GM21390 (cell line): ENCODE measurements around the gene SLC2A3.
A peak's percentile ranks its signal among the peaks of the same experiment; 100 is the strongest.
"Not testable (repeated sequence)": the region's sequence is repeated elsewhere in the genome, so short reads cannot be mapped to it uniquely, and the experiment has no call there.

ENCODE experiments used
- ATAC-seq: cut with Tn5 transposase; IDR thresholded peaks from one replicate; pipeline ENCODE4 v1.9.1; 2021; ENCODE audit not compliant: unreplicated experiment

The SLC2A3 gene

DNA sequence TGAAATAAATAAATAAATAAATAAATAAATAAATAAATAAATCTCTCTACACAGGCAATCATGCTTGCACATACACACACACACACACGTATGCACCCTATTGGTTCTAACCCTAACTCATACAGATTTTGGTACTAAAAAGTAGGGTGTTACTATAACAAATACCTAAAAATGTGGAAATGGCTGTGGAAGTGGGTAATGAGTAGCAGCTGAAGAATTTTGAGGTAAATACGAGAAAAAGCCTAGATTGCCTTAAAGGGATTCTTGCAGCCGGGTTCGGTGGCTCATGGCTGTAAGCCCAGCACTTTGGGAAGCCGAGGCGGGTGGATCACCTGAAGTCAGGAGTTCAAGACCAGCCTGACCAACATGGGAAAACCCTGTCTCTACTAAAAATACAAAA, 15.7 kb upstream of the SLC2A3 start:
- no peak for ATAC-seq

DNA sequence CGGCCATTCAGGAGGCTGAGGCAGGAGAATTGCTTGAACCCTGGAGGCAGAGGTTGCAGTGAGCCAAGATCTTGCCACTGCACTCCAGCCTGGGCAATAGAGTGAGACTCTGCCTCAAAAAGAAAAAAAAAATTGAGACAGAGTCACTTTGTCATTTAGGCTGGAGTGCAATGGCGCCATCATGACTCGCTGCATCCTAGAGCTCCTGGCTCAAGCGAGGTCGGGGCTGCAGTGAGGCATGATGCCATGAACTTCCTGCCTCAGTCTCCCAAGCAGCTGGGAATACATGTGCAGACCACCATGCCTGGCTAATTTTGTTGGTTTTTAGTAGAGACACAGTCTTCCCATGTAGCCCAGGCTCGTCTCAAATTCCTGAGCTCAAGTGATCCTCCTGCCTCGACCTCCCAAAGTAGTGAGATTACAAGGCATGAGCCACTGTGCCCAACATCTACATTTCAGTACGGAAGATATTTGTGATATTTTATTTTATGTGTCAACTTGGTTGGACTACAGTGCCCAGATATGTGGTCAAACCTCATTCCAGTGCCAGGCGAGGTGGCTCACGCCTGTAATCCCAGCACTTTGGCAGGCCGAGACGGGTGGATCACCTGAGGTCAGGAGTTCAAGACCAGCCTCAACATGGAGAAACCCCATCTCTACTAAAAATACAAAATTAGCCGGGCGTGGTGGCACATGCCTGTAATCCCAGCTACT, 14.4 kb upstream of the SLC2A3 start:
- not testable (repeated sequence) for ATAC-seq

DNA sequence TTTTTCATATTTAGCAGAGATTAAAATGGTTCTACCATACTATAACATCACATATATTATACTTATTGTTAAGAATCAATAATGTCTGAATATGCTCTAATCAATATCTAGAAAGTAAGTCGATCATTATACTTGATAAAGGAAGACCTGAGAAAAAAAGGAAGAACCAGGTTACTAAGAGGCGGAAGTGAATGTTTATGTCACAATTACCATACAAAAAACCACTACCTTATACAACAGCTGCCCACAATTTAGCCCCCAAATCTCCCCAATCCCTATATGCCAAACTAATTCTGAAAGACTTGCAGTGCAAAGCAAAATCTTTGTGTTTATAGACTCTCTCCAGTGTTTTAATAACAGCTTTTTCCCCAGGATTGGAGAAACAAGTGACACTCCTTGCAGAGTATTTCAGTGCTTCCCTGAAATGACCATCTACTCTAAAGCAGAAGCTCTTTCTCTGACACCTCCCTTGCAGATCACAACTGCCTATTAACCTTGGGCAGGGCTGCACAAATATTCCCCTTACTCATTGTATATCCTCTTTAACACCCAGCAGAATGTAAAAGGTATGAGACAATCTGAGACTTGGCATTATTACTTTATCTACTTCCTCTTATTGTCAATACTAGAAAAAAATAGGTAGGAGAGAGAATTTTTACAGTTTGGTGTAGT, 12.7 kb upstream of the SLC2A3 start:
- ATAC-seq = no peak

DNA sequence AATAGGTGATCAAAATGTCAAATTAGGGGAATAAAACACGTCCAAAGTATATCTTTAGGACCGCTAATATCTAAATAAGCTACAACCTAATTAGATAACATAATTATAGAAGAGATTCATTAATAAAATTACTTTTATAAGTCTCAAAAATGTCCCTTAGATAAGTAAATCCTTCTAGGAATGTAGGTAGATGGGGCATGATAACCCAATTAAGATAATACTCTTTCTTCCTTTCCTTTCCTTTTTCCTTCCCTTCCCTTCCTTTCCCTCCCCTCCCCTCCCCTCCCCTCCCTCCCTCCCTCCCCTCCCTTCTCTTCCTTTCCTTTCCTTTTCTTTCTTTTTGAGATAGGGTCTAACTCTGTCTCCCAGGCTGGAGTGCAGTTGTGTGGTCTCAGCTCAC, 11.0 kb upstream of the SLC2A3 start:
- ATAC-seq = no peak

DNA sequence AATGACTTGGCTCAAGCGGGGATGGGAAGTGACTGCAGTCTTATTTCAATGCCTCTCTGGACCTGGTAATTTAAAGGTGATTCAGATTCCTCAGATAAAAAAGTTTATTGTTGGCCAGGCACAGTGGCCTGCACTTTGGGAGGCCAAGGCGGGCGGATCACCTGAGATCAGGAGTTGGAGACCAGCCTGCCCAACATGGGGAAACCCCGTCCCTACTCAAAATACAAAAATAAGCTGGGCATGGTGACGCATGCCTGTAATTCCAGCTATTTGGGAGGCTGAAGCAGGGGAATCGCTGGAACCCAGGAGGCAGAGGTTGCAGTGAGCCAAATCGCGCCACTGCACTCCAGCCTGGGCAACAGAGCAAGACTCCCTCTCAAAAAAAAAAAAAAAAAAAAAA, 8.8 kb upstream of the SLC2A3 start:
- ATAC-seq = not testable (repeated sequence)

DNA sequence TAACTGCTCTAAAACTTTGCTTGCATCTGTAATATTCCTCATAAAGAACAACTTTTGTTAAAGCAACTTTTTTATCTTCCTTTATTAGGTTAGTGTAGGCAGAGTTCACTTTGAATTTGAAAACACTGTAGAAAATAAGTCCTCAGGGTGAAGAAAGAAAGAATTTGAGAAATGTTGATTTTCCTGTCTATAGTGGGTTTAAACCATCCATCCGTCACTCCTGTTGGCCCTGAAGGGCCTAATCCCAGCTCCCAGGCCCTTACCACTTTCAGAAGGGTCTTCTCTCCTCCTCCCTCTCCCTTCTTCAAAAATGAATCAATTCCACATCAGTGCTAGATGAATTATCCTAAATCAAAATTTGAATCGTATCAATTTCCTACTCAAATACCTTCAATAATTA, 4.9 kb upstream of the SLC2A3 start:
- ATAC-seq = no peak

DNA sequence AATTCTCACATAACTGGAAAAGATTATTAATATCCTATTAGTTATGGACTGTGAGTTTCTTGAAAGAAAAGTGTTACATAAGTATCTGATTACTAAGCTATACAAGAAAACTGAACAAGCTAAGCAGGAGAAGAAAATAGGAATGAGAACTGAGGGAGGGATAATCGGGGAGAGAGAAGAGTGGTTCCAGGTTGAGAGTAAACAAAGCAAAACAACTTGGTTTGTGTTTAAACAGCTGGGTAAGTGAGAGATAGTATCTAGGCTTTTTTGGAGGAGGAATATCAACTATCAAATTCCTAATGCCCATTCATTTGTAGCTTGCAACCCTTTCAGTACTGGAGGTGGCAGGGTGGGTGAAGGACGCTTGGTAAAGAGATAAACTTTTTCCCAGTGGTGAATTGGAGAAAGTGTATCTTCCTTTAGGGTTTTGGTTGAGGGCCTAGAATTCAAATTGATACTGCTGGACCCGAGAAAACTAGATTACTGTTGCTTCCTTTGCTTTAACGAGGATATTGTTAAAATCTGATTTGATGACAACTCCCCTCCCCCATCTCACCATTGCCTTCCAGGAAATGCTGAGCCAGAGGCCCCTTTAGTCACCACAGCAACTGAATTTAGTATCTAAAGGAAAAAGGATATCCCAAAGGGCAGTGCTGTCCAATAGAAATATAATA, 2.0 kb upstream of the SLC2A3 start:
- ATAC-seq = no peak

DNA sequence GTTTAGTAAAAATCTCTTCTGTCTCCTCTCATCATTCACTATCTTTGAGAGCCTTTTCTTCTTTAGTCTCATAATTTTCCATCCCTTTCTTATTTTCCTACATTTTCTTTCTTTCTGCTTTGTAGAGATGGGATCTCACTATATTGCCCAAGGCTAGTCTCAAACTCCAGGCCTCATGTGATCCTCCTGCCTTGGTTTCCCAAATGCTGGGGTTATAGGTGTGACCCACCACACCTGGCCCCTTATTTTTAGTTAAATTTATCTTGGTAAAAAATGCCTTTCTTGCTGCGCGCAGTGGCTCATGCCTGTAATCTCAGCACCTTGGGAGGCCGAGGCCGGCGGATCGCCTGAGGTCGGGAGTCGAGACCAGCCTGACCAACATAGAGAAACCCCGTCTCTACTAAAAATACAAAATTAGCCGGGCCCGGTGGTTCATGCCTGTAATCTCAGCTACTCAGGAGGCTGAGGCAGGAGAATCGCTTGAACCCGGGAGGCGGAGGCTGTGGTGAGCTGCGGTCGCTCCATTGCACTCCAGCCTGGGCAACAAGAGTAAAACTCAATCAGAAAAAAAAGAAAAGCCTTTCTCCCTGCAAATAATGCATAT, 996 bp downstream of the SLC2A3 start:
- ATAC-seq = no peak

DNA sequence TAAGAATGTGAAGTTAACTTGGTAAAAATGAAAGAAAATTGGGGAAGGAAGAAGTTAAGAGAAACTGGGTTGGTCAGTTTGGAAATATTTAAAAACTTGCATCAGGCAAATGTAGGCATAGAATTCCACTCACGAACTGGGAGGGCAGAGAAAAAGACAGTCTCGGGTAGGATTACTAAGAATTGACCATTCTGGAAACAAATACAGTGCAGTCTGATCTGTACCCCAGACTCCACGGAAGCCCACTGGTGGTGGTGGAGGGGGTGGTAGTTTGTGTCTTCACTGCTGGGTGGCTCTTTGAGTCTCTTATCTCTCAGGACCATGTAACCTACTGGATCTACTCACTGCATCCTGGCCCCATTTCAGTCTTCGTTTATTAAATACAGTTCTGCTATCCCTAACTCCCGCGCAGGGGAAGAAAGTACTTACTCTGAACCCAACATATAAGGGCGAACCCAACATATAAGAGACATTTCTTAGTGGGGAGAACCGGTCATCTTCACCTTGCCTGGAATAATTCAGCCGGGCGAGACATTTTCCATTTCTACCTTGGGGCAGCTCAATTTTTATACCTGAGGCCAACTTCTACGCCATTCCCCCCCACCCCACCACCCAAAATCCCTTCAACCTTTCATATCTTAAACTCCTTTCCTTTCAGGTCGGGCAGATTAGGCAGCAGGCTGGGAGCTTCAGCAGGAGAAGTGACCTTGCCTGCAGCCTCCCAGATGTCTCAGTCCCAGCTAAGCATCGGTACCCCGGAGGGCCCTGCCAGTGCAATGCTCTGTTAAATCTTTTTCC, 1.7 kb downstream of the SLC2A3 start:
- ATAC-seq = no peak

DNA sequence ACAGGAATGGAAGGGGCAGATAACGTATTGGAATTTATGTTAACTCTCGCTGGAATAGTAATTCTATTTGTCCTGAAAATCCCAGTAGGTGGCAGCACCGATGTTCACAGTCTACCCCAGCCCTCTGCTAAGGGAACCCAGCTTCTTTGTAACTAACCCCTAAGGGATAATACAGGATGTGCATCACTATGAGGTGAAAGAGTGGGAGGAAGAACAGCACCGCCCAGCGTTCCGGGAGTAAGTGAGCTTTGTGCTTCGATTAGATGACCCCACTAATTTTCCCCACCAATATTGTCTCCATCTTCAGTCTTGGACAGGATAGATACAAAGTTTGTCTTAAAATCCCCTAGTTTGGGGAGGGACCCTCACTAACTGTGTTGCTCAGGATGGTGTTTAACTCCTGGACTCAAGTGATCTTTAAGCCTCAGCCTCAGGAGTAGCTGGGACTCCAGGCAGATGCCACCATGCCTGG, 2.7 kb downstream of the SLC2A3 start:
- peak; percentile 80 for ATAC-seq

DNA sequence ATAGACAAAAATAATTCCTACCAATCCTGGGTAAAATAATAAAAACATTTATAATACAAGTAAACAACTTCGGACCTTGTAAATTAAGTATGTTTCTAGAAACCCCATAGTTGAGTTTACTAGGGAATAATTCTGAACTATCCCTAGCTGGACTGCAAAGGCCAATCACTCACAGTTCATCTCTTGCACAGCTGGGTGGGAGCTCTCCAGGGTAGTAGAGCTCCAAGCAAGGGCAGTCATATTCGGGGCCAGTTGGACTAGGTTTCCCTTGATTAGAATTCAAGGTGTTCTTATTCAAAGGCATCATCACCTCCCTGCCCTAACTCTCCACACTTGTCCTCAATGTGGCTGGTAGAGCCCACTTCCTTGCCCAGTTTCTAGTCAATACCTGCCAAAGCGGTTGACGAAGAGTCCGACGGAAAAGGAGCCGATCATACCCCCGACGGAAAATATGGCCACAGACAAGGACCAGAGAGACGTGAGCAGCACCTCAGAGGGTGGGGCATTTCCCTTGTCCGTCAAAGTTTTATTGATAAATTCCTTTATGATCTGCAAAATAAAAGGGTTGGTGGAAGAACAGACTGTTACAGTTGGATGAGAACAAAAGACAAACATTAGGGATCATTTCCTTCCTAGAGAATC, 3.3 kb downstream of the SLC2A3 start:
- not testable (repeated sequence) for ATAC-seq

DNA sequence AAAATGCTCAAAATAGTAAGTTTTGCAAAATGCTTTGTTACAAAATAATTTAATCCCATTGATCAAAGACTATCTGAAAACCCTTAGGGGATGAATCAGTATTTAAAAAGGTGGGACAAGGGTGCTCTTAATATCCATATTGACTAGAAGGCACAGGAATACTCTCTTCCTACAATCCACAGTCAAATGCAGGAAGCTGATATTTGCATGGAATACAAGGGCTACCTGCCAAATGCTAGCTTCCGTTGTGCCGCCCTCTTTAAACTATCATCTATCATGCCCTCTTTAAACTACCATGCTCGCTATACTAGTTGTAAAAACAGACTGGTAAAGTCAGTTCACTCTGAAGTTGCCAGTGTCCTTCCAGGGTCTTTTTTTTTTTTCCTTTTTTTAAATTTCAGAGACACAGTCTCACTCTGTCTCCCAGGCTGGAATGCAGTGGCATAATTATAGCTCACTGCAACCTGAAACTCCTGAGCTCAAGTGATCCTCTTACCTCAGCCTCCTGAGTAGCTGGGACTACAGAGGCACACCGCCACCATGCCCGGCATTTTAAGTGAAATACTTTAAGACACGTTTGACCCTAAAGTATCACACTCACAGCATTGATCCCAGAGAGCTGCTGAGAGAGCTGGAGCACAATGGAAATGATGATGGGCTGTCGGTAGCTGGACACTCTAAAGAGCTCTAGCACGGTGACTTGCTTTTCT, 6.7 kb downstream of the SLC2A3 start:
- no peak for ATAC-seq

DNA sequence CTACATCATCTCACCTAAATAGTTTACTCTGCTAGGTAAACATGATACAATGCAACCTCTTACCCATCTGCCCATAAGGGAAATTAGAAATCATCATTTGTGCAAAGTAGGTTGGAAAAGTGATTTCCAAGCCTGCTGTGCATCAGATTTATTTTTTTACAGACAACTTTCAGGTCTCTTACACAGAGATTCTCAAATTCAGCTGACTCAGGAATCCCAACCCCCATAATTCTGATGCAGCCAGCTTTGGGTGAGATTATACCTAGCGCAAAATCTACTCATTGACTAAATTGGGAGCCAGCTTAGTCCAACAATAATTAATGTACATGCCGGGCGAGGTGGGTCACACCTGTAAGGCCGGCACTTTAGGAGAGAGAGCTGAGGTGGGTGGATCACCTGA, 8.5 kb downstream of the SLC2A3 start:
- no peak for ATAC-seq

DNA sequence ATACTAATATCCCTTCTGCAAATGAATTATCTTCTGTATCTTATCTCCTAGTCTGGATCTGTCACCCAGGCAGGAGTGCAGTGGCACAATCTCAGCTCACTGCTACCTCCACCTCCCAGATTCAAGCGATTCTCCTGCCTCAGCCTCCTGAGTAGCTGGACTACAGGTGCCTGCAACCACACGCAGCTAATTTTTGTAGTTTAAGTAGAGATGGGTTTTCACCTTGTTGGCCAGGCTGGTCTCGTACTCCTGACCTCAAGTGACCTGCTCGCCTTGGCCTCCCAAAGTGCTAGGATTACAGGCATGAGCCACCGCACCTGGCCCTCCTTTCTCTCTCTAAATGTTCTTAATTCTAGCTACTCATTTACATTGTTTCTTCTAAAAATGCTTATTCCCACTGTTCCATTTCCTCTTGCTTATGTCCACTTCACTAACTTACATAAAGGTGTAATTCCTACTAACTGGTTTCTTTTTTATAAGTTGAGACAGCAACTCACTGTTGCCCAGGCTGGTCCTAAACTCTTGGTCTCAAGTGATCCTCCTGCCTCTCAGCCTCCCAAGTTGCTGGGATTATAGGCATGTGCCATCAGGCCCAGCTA, 9.8 kb downstream of the SLC2A3 start:
- not testable (repeated sequence) for ATAC-seq

DNA sequence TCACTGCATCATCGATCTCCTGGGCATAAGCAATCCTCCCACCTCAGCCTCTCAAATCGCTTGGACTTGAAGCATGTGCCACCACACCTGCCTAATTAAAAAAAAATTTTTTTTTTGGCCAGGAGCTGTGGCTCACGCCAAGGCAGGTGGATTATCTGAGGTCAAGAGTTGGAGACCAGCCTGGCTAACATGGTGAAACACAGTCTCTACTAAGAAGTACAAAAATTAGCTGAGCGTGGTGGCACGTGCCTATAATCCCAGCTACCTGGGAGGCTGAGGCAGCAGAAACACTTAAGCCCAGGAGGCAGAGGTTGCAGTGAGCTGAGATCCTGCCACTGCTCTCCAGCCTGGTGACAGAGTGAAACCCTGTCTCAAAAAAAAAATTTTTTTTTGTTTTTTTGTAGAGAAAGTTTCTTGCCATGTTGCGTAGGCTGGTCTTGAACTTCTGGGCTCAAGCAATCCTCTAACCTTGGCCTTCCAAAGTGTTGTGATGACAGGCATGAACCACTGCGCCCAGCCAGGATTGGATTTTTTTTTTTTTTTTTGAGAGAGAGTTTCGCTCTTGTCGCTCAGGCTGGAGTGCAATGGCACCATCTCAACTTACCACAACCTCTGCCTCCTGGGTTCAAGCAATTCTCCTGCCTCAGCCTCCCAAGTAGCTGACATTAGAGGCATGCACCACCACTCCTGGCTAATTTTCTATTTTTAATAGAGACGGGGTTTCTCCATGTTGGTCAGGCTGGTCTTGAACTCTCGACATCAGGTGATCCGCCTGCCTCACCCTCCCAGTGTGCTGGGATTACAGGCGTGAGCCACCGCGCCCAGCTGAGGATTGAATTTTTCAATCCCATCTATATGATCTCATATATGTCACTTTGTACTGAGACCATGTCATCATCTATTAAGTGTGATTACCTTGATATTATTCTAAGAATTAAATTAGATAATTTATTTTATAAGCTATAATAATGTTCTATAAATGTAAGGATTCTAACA, 12.4 kb downstream of the SLC2A3 start:
- no peak for ATAC-seq

DNA sequence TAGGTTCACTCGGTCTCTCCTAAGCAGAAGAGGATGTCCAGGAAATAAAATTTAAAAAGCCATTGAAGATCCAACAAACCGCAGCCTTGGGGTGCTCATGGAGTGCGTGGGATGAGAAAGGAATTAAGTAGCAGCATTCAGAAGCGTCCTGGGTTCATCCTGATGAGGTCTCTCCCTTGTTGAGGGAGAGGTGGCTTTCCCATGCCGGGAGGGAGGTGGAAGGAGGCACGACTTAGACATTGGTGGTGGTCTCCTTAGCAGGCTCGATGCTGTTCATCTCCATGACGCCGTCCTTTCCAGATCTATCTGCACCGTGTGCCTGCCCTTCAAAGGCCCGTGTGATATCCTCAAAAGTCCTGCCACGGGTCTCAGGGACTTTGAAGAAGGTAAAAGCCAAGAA, 14.8 kb downstream of the SLC2A3 start:
- not testable (repeated sequence) for ATAC-seq

DNA sequence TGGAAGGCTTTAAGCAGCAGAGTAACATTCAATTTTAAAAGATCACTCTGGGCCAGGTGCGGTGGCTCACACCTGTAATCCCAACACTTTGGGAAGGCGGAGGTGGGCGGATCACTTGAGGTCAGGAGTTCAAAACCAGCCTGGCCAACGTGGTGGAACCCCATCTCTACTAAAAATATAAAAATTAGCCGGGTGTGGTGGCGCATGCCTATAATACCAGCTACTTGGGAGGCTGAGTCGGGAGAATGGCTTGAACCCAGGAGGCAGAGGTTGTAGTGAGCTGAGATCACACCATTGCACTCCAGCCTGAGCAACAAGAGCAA, 17.8 kb downstream of the SLC2A3 start:
- not testable (repeated sequence) for ATAC-seq
